Panc1 (cell line): ENCODE measurements around the gene REX1BD. TPM values are rescaled to one million over a fixed set of nuclear protein-coding genes. Genes with fewer than 3 reads are reported as not detected.

Source experiments
- ATAC-seq: fragments of 200-7000 bp; cut with Tn5 transposase; 2 replicates; pipeline ENCODE4 v1.9.1; 2020; ENCODE audit warnings: mild to moderate bottlenecking, moderate library complexity
- BruUV-seq: library from RNA; stranded (reverse); fragments of 400-500 nt; replicated peaks from 2 replicates; lab custom pipeline; 2021; lab: Mats Ljungman, UMichigan
- CTCF ChIA-PET: fragments of 300-600 bp; sonication (Branson Sonifier 250); formaldehyde crosslinking; loops from one replicate; lab custom pipeline; 2022; ENCODE audit warnings: antibody characterized with exemption; lab: Charles Lee
- POLR2A ChIA-PET: fragments of 300-600 bp; sonication (Branson Sonifier 250); formaldehyde crosslinking; loops from one replicate; lab custom pipeline; 2022; ENCODE audit warnings: antibody characterized with exemption; lab: Charles Lee
- DNase-seq: peaks from one replicate; pipeline ENCODE4 v3.0.0-alpha.2; 2010; ENCODE audit warnings: low read depth, low spot score
- H3K27ac ChIP-seq: 2 replicates; pipeline ENCODE4 v1.5.1; 2011; ENCODE audit warnings: mild to moderate bottlenecking, low read length, inconsistent platforms
- H3K27me3 ChIP-seq: fragments of 200-500 bp; sonication (Bioruptor generic); 2 replicates; pipeline ENCODE4 v1.6.0; 2014; ENCODE audit warnings: low read length, inconsistent platforms; ENCODE audit not compliant: control insufficient read depth, insufficient read depth
- H3K36me3 ChIP-seq: fragments of 200-500 bp; sonication (Bioruptor generic); 2 replicates; pipeline ENCODE4 v1.5.1; 2014; ENCODE audit warnings: inconsistent platforms, mild to moderate bottlenecking, low read length, moderate library complexity; ENCODE audit not compliant: control insufficient read depth, insufficient read depth
- H3K4me1 ChIP-seq: 2 replicates; pipeline ENCODE4 v1.5.1; 2011; ENCODE audit warnings: inconsistent platforms, mild to moderate bottlenecking, low read length, moderate library complexity; ENCODE audit not compliant: control insufficient read depth, insufficient read depth
- H3K4me3 ChIP-seq, 2 experiments: 2 replicates each; pipeline ENCODE4 v1.5.1; 2011 to 2012; ENCODE audit warnings: low read depth in 2 of 2, low read length in 2 of 2, mild to moderate bottlenecking in 2 of 2, inconsistent platforms in 1 of 2, moderate library complexity in 1 of 2
- H3K9me3 ChIP-seq: fragments of 200-500 bp; sonication (Bioruptor generic); 2 replicates; pipeline ENCODE4 v1.5.1; 2014; ENCODE audit warnings: low read depth, mild to moderate bottlenecking, inconsistent platforms, low read length, moderate library complexity; ENCODE audit not compliant: control insufficient read depth, insufficient read depth
- POLR2AphosphoS5 ChIP-seq: IDR thresholded peaks from 2 replicates; pipeline ENCODE4 v1.6.1; 2012; ENCODE audit warnings: mild to moderate bottlenecking, low read depth, low read length, moderate library complexity
- SIN3A ChIP-seq: IDR thresholded peaks from 2 replicates; pipeline ENCODE4 v1.6.1; 2012; ENCODE audit warnings: low read depth, mild to moderate bottlenecking, low read length, moderate library complexity, borderline replicate concordance; ENCODE audit not compliant: insufficient read depth
- TCF7L2 ChIP-seq: IDR thresholded peaks from 2 replicates; pipeline ENCODE4 v1.6.1; 2011; ENCODE audit warnings: mild to moderate bottlenecking, low read depth, low read length, inconsistent platforms
- in situ Hi-C: cut with HindIII; loops from 2 replicates; pipeline ENCODE4 v1.10.0; 2016; ENCODE audit warnings: low sequenced_read_pairs, low pct_unique_long_range_greater_than_20kb
- intact Hi-C: fragments of 100-400 bp; cut with micrococcal nuclease; formaldehyde crosslinking; loops from one replicate; pipeline ENCODE4 v1.10.0; 2022; ENCODE audit not compliant: unreplicated experiment
- total RNA-seq: library from RNA; stranded (reverse); gene quantifications from one replicate; pipeline ENCODE4 v1.2.1, GENCODE V29; 2021; ENCODE audit not compliant: unreplicated experiment
- TF ChIP-seq, protein P1 (sequence below), 2 experiments: IDR thresholded peaks; 2 replicates each; pipeline ENCODE4 v1.6.1; 2011 to 2012; ENCODE audit warnings: low read depth in 2 of 2, control low read depth in 1 of 2, low read length in 1 of 2, mild to moderate bottlenecking in 1 of 2, moderate library complexity in 1 of 2; ENCODE audit not compliant: insufficient read depth in 1 of 2
- TF ChIP-seq, protein P2 (sequence below): fragments of 450-650 bp; IDR thresholded peaks from 2 replicates; pipeline ENCODE4 v1.5.1; 2017; ENCODE audit warnings: mild to moderate bottlenecking

REX1BD gene
- total RNA-seq, 1 experiment from 2014 or later = 32.0 TPM

DNA sequence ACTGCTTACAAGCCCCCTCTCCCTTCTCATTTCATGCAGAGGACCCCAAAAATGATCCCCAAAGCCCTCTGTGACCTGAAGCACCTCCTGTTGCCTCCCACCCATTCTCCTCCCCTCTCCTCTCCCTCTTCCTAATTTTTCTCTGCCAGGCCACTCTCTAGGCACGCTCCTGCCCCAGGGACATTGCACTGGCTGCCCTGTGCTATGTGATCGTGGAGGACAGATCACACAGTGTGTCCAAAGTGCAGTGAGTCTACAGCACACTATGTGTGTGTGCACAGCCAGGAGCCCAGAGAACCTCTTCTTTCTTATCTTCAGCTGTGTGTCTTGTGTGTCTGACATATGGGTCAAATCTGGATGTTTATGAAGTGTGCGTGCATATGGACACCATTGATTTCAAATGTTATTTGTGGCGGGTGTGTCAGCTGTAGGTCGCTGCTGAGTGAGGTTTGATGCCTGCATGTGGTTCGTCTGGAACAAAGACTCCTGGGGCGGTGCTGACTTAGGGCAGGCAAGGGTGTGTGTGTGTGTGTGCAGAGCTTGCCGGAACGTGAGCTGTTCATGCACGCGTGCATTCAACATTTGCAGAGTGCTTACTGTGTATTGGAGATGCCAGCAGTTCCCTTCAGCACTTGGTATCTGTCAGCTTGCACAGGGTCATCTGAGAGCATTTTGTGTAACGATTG lies 46.2 kb downstream of the REX1BD start:
- CTCF ChIA-PET = no interaction called here
- no peaks in the 10 kb centered on the region for H3K36me3 ChIP-seq
- ATAC-seq = no peak
- TF ChIP-seq TCF7L2 = no peak
- TF ChIP-seq, protein P1, sequence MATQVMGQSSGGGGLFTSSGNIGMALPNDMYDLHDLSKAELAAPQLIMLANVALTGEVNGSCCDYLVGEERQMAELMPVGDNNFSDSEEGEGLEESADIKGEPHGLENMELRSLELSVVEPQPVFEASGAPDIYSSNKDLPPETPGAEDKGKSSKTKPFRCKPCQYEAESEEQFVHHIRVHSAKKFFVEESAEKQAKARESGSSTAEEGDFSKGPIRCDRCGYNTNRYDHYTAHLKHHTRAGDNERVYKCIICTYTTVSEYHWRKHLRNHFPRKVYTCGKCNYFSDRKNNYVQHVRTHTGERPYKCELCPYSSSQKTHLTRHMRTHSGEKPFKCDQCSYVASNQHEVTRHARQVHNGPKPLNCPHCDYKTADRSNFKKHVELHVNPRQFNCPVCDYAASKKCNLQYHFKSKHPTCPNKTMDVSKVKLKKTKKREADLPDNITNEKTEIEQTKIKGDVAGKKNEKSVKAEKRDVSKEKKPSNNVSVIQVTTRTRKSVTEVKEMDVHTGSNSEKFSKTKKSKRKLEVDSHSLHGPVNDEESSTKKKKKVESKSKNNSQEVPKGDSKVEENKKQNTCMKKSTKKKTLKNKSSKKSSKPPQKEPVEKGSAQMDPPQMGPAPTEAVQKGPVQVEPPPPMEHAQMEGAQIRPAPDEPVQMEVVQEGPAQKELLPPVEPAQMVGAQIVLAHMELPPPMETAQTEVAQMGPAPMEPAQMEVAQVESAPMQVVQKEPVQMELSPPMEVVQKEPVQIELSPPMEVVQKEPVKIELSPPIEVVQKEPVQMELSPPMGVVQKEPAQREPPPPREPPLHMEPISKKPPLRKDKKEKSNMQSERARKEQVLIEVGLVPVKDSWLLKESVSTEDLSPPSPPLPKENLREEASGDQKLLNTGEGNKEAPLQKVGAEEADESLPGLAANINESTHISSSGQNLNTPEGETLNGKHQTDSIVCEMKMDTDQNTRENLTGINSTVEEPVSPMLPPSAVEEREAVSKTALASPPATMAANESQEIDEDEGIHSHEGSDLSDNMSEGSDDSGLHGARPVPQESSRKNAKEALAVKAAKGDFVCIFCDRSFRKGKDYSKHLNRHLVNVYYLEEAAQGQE (IDR thresholded peaks at IDR 0.05; ENCODE audit: insufficient read depth in 1 of 2, low read depth in 2 of 2, low read length in 1 of 2) = no peak
- TF ChIP-seq, protein P2, sequence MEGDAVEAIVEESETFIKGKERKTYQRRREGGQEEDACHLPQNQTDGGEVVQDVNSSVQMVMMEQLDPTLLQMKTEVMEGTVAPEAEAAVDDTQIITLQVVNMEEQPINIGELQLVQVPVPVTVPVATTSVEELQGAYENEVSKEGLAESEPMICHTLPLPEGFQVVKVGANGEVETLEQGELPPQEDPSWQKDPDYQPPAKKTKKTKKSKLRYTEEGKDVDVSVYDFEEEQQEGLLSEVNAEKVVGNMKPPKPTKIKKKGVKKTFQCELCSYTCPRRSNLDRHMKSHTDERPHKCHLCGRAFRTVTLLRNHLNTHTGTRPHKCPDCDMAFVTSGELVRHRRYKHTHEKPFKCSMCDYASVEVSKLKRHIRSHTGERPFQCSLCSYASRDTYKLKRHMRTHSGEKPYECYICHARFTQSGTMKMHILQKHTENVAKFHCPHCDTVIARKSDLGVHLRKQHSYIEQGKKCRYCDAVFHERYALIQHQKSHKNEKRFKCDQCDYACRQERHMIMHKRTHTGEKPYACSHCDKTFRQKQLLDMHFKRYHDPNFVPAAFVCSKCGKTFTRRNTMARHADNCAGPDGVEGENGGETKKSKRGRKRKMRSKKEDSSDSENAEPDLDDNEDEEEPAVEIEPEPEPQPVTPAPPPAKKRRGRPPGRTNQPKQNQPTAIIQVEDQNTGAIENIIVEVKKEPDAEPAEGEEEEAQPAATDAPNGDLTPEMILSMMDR = no peak
- no peak for TF ChIP-seq SIN3A
- TF ChIP-seq POLR2AphosphoS5 = no peak
- intact Hi-C loops (no loop called here), in situ Hi-C loops (no loop called here)
- no peaks in the 10 kb centered on the region for H3K9me3 ChIP-seq
- no TSS peak for BruUV-seq
- H3K27me3 ChIP-seq = no peaks in the 10 kb centered on the region
- H3K4me3 ChIP-seq = no peak overlapping the region
- no peak overlapping the region for H3K27ac ChIP-seq
- no peak for DNase-seq
- H3K4me1 ChIP-seq = no peaks in the 10 kb centered on the region
- POLR2A ChIA-PET = interaction anchor here (0.7 kb wide), 1 partner anchor 14 kb away, joined by 5 read pairs; no protein-coding TSS in a partner anchor

DNA sequence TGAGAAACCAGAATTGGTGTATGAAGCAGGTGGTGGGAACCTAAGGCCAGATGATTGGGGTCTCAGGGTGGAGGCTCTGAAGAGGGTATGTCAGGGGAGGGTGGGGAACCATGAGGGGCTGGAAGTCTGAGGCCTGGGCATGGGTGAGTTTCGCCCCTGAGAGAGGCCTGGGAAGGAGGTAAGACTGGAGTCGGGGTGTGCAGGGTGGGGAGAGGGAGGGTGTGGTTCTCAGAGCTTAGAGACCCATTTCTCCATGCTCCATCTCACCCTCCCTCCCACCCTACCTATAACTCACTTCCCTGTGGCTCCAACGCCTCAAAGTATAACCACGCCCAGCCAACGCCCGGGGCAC lies 47.2 kb downstream of the REX1BD start:
- intact Hi-C loops (no loop called here), in situ Hi-C loops (no loop called here)
- DNase-seq (no peak), ATAC-seq (no peak)
- no peak overlapping the region for H3K27ac ChIP-seq
- TF ChIP-seq POLR2AphosphoS5 (no peak), TCF7L2 (no peak), SIN3A (no peak)
- TF ChIP-seq, protein P1 (IDR thresholded peaks at IDR 0.05; ENCODE audit: insufficient read depth in 1 of 2, low read depth in 2 of 2, low read length in 1 of 2) = no peak
- TF ChIP-seq, protein P2 = no peak
- CTCF ChIA-PET = no interaction called here
- H3K9me3 ChIP-seq = no peaks in the 10 kb centered on the region
- H3K4me3 ChIP-seq = no peak overlapping the region
- H3K27me3 ChIP-seq = no peaks in the 10 kb centered on the region
- no peaks in the 10 kb centered on the region for H3K4me1 ChIP-seq
- POLR2A ChIA-PET = no interaction called here
- BruUV-seq = no TSS peak
- no peaks in the 10 kb centered on the region for H3K36me3 ChIP-seq
